Endothelial cell of umbilical vein (primary cell): ENCODE results near the gene PAPPA2.

Source experiments
- CTCF ChIP-seq, 2 donors: IDR thresholded peaks; 1 replicate in 1 of 2; 2 replicates in 1 of 2; pipeline ENCODE4 v1.5.1; 2011; ENCODE audit warnings: low read length in 2 of 2, mild to moderate bottlenecking in 2 of 2, moderate library complexity in 2 of 2, control low read depth in 1 of 2, inconsistent platforms in 1 of 2, low read depth in 1 of 2; ENCODE audit not compliant: insufficient read depth in 1 of 2; ENCODE audit errors: extremely low read depth in 1 of 2
- EZH2 ChIP-seq: IDR thresholded peaks from 2 replicates; pipeline ENCODE4 v1.6.1; 2012; ENCODE audit warnings: borderline replicate concordance, low read depth, mild to moderate bottlenecking, moderate library complexity, low read length, inconsistent platforms; ENCODE audit not compliant: severe bottlenecking
- FOS ChIP-seq: IDR thresholded peaks from 2 replicates; pipeline ENCODE4 v1.6.1; 2011; ENCODE audit warnings: mild to moderate bottlenecking, low read length, moderate library complexity, borderline replicate concordance; ENCODE audit not compliant: insufficient read depth
- GATA2 ChIP-seq: IDR thresholded peaks from 2 replicates; pipeline ENCODE4 v1.7.0; 2011; ENCODE audit warnings: low read depth, mild to moderate bottlenecking, moderate library complexity, mixed read lengths, low read length; ENCODE audit not compliant: insufficient read length, insufficient read depth
- JUN ChIP-seq: IDR thresholded peaks from 2 replicates; pipeline ENCODE4 v1.6.1; 2011; ENCODE audit warnings: borderline replicate concordance, low read depth; ENCODE audit not compliant: insufficient read length, insufficient read depth
- MAX ChIP-seq: IDR thresholded peaks from 2 replicates; pipeline ENCODE4 v1.6.1; 2011; ENCODE audit not compliant: insufficient read depth, insufficient read length
- MYC ChIP-seq: IDR thresholded peaks from one replicate; pipeline ENCODE4 v1.6.1; 2011; ENCODE audit warnings: mild to moderate bottlenecking, low read depth, low read length
- POLR2A ChIP-seq: IDR thresholded peaks from 2 replicates; pipeline ENCODE4 v1.6.1; 2012; ENCODE audit warnings: low read depth, mild to moderate bottlenecking, control low read depth, low read length
- POLR2AphosphoS5 ChIP-seq: IDR thresholded peaks from 2 replicates; pipeline ENCODE4 v1.6.1; 2012; ENCODE audit warnings: low read depth, mild to moderate bottlenecking, control low read depth, low read length, moderate library complexity; ENCODE audit not compliant: insufficient read depth

- no peak for TF ChIP-seq CTCF (IDR thresholded peaks at IDR 0.05; ENCODE audit: extremely low read depth in 1 of 2, insufficient read depth in 1 of 2, low read depth in 1 of 2, low read length in 2 of 2)
- TF ChIP-seq EZH2, result no peak
- no peak for TF ChIP-seq POLR2A
- TF ChIP-seq JUN, result no peak
- TF ChIP-seq POLR2AphosphoS5, result no peak
- TF ChIP-seq MAX, result no peak
- no peak for TF ChIP-seq MYC
- TF ChIP-seq FOS, result no peak
- no peak for TF ChIP-seq GATA2
Measured at GRCh38 chr1:176480750-176481149, 17.8 kb downstream of the PAPPA2 start.
